ENCODE results near the gene ITGB4. TPM values are rescaled to one million over a fixed set of nuclear protein-coding genes. Genes with fewer than 3 reads are reported as not detected.
A peak's percentile ranks its signal among the peaks of the same experiment; 100 is the strongest.

The ITGB4 gene
- total and polyA plus RNA-seq, 9 of the 15 experiments (the other 6 are each of a cell fraction or from before 2014, with no cell fraction given), result 0.05 to 2.8 (median 0.76) TPM; not detected in 3

DNA sequence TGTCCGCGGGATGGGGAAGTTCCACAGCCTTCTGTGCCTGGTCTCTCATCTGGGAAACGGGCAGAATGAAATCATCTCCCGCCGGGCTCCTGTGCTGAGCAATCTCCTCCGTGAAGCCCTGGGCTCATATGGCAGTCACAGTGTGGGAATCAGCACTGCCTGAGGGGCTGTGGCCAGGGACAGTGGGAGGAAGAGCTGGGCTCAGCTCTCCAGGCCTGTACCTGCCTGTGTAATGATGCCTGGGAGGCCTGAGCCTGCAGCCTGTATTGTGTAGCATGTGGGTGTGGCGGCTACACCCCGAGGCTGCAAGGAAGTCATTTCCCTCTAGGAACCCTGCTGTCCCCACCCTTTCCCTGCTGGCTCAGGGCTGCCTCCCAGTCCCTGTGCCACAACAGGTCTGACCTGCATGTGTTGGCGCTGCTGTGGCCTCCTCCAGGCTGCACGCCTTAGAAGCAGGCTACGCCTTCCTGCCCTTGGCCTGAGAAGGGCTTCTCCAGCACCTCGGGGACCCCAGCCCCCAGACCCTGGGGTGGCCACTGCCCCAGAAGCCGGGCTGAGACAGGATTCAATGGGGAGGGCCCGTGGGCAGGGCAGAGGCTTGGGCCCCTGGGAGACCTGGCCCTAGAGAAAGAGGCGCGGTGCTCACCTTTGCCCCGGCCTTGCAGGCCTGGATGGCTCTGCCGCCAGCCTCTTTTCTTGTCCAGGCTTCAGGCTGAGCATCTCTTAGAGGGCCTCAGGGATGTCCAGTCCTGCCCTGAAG, 2.1 kb downstream of the ITGB4 start:
- no peaks in the 10 kb centered on the region for H3K9me3 ChIP-seq (replicated peaks; ENCODE audit: control insufficient read depth, insufficient read depth, low read depth, low read length)
- no peaks in the 10 kb centered on the region; the same call in 1 of the 2 replicates for H4K20me1 ChIP-seq (replicated peaks; ENCODE audit: control insufficient read depth, insufficient read depth, low read length)
- ChIA-PET POLR2A (interaction anchor here (0.6 to 0.7 kb wide), 3 partner anchors 50 to 192 kb away, joined by 3 to 7 read pairs (median 3); no protein-coding TSS in a partner anchor), CTCF (ENCODE audit: low intra/inter-chr PET ratio) (no interaction called here)
- no peak overlapping the region for H2AFZ ChIP-seq (ENCODE audit: low read depth, low read length)
- H3K4me1 ChIP-seq (replicated peaks in 1 of 2; ENCODE audit: control insufficient read depth in 2 of 2, insufficient read depth in 2 of 2, low read length in 2 of 2), result peaks cover 0 to 41% of the 10 kb centered on the region in 2 experiments; a peak in 3 of 5 replicates
- no TSS peak for BruUV-seq (replicated peaks)
- in situ Hi-C loops (cut with MboI), result no loop called here
- intact Hi-C loops (cut with micrococcal nuclease), result no loop called here
- no peak overlapping the region for H3K4me3 ChIP-seq
- H3K9ac ChIP-seq (ENCODE audit: insufficient read depth in 1 of 2, low read depth in 2 of 2, low read length in 2 of 2), result peak overlapping the region in 1 of 2 experiments; percentile 31; a peak in 2 of 4 replicates
- H3K27me3 ChIP-seq (ENCODE audit: control insufficient read depth in 2 of 2, insufficient read depth in 2 of 2, low read length in 2 of 2), result peaks cover 29 to 64% of the 10 kb centered on the region in 2 experiments
- TF ChIP-seq SRF (CRISPR knock-in tag; IDR thresholded peaks at IDR 0.05) (no peak), JUND (IDR thresholded peaks at IDR 0.05; ENCODE audit: borderline replicate concordance, low read depth, low read length) (no peak), JUND (tag; IDR thresholded peaks at IDR 0.05; ENCODE audit: borderline replicate concordance, low read depth, low read length) (no peak), ZNF41 (CRISPR knock-in tag; conservative IDR thresholded peaks at IDR 0.05) (no peak), ZNF583 (CRISPR knock-in tag; IDR thresholded peaks at IDR 0.05) (no peak), NR1H2 (CRISPR knock-in tag; IDR thresholded peaks at IDR 0.05) (no peak), PHTF2 (CRISPR knock-in tag; IDR thresholded peaks at IDR 0.05) (no peak), RAD51 (IDR thresholded peaks at IDR 0.05; ENCODE audit: borderline replicate concordance, low read depth) (no peak), MYBL2 (IDR thresholded peaks at IDR 0.05; ENCODE audit: low read depth) (no peak), MYBL2 (CRISPR knock-in tag; IDR thresholded peaks at IDR 0.05; ENCODE audit: borderline replicate concordance) (no peak), RBFOX2 (IDR thresholded peaks at IDR 0.05; ENCODE audit: low read depth, low read length) (no peak), MIER1 (IDR thresholded peaks at IDR 0.05; ENCODE audit: low read depth) (no peak), MAFF (IDR thresholded peaks at IDR 0.05; ENCODE audit: low read length) (no peak), POLR2H (tag; IDR thresholded peaks at IDR 0.05; ENCODE audit: low read depth) (no peak)
- TF ChIP-seq, protein P1, sequence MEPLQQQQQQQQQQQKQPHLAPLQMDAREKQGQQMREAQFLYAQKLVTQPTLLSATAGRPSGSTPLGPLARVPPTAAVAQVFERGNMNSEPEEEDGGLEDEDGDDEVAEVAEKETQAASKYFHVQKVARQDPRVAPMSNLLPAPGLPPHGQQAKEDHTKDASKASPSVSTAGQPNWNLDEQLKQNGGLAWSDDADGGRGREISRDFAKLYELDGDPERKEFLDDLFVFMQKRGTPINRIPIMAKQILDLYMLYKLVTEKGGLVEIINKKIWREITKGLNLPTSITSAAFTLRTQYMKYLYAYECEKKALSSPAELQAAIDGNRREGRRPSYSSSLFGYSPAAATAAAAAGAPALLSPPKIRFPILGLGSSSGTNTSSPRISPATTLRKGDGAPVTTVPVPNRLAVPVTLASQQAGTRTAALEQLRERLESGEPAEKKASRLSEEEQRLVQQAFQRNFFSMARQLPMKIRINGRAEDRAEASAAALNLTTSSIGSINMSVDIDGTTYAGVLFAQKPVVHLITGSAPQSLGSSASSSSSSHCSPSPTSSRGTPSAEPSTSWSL (CRISPR knock-in tag; IDR thresholded peaks at IDR 0.05; ENCODE audit: borderline replicate concordance), result no peak
- H3K9me1 ChIP-seq (ENCODE audit: control insufficient read depth, insufficient read depth, low read length), result no peaks in the 10 kb centered on the region
- H3K4me2 ChIP-seq (ENCODE audit: insufficient read depth, low read length), result no peak overlapping the region
- no peaks in the 10 kb centered on the region for H3K36me3 ChIP-seq (ENCODE audit: control insufficient read depth, insufficient read depth, low read length)
- DNase-seq (ENCODE audit: extremely low read depth in 1 of 4, low spot score in 3 of 4) (no peak), FAIRE-seq (no peak), ATAC-seq (peak; percentile 23)
- H3K27ac ChIP-seq (ENCODE audit: extremely low read depth, low read depth, low read length), result no peak overlapping the region
- WGBS (ENCODE audit: insufficient coverage, low coverage, missing lambda C conversion rate), result 37% methylated on average over 16 of the region's 18 CpGs
- H3K79me2 ChIP-seq (ENCODE audit: control insufficient read depth, insufficient read depth, low read length), result no peaks in the 10 kb centered on the region

Measured in K562 (cell line).